Gastroesophageal sphincter (tissue), 3 donors: ENCODE data around the gene ARID1A.

Experiments
- CTCF ChIP-seq, 4 experiments: fragments of 200-600 bp in 2 of 4; fragments of 450-650 bp in 2 of 4; sonication (generic) in 1 of 4; IDR thresholded peaks; one replicate each; pipeline ENCODE4 v1.5.1; 2017 to 2019; ENCODE audit warnings: antibody characterized with exemption in 4 of 4, mild to moderate bottlenecking in 2 of 4, moderate library complexity in 2 of 4
- POLR2AphosphoS5 ChIP-seq: sonication (generic); formaldehyde crosslinking; IDR thresholded peaks from one replicate; pipeline ENCODE4 v1.6.1; 2017; ENCODE audit warnings: antibody characterized with exemption

GRCh38 chr1:26710811-26711210 lies 15.0 kb downstream of the ARID1A start:
- TF ChIP-seq CTCF (IDR thresholded peaks at IDR 0.05) (no peak), POLR2AphosphoS5 (no peak)
